GM23248 (cell line): Measurements from ENCODE around the gene GPR132.

Experiments used
- EZH2 ChIP-seq: fragments of 200-600 bp; sonication (generic); IDR thresholded peaks from 2 replicates; pipeline ENCODE4 v1.6.1; 2018; ENCODE audit warnings: antibody characterized with exemption, mild to moderate bottlenecking; ENCODE audit not compliant: insufficient read depth, poor library complexity, severe bottlenecking
- EZH2phosphoT487 ChIP-seq: fragments of 200-600 bp; sonication (generic); IDR thresholded peaks from 2 replicates; pipeline ENCODE4 v1.6.1; 2018; ENCODE audit warnings: antibody characterized with exemption, moderate library complexity, mild to moderate bottlenecking, low read depth; ENCODE audit not compliant: insufficient read depth

DNA sequence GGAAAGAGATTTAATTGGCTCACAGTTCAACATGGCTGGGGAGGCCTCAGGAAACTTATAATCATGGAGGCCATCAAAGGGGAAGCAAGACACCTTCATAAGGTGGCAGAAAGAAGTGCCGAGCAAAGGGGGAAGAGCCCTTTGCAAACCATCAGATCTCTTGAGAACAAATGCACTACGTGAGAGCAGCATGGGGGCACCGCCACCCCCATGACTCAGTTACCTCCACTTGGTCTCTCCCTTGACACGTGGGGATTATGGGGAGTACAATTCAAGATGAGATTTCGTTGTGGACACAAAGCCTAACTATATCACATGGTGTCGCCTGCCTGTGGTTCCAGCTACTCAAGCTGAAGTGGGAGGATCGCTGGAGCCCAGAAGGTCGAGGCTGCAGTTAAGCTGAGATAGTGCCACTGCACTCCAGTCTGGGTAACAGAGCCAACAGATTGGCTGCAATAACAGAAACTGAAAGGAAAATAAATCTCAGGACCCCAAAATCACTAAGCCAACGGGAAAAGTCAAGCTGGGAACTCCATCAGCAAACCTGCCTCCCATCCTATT, 34.3 kb downstream of the GPR132 start:
- TF ChIP-seq EZH2 = no peak
- no peak for TF ChIP-seq EZH2phosphoT487
